HEK293 (cell line): ENCODE results near the gene PPM1E.
A peak's percentile ranks its signal among the peaks of the same experiment; 100 is the strongest.
"Not testable (repeated sequence)": the region's sequence is repeated elsewhere in the genome, so short reads cannot be mapped to it uniquely, and the experiment has no call there.

Source experiments
- CTCF ChIA-PET: fragments of 350-600 bp; formaldehyde crosslinking; extraction: SDS; loops from one replicate; lab custom pipeline; 2021; ENCODE audit warnings: antibody characterized with exemption; lab: Yijun Ruan, JAX
- POLR2A ChIA-PET: fragments of 300-600 bp; formaldehyde crosslinking; extraction: SDS; loops from one replicate; lab custom pipeline; 2020; ENCODE audit warnings: antibody characterized with exemption, inconsistent platforms; lab: Yijun Ruan, JAX
- H3K27ac ChIP-seq: fragments of 200-500 bp; sonication (Bioruptor generic); 2 replicates; pipeline ENCODE4 v1.5.1; 2014; ENCODE audit warnings: low read depth, low read length, control low read depth, inconsistent platforms; ENCODE audit errors: extremely low read depth
- H3K36me3 ChIP-seq, 2 experiments: fragments of 200-500 bp in 1 of 2; sonication (Bioruptor generic) in 1 of 2; 1 replicate in 1 of 2; 2 replicates in 1 of 2; pipeline ENCODE4 v1.5.1; 2014 to 2017; ENCODE audit warnings: inconsistent platforms in 2 of 2, low read length in 2 of 2; ENCODE audit not compliant: control insufficient read depth in 2 of 2, insufficient read depth in 1 of 2
- H3K4me1 ChIP-seq: fragments of 200-500 bp; sonication (Bioruptor generic); 2 replicates; pipeline ENCODE4 v1.5.1; 2014; ENCODE audit warnings: mild to moderate bottlenecking, low read length, inconsistent platforms; ENCODE audit not compliant: control insufficient read depth, insufficient read depth
- H3K4me3 ChIP-seq: 2 replicates; pipeline ENCODE4 v1.5.1; 2011; ENCODE audit warnings: low read depth, mild to moderate bottlenecking, control low read depth, low read length, moderate library complexity
- H3K9me3 ChIP-seq: fragments of 200-500 bp; sonication (Bioruptor generic); 2 replicates; pipeline ENCODE4 v1.5.1; 2014; ENCODE audit warnings: low read depth, low read length, inconsistent platforms; ENCODE audit not compliant: control insufficient read depth, insufficient read depth
- EGR2 ChIP-seq: fragments of 450-650 bp; formaldehyde crosslinking; IDR thresholded peaks from 2 replicates; pipeline ENCODE4 v1.5.1; 2016; ENCODE audit warnings: low read depth, missing biosample characterization, missing genetic modification characterization
- GFI1B ChIP-seq: fragments of 450-650 bp; formaldehyde crosslinking; IDR thresholded peaks from 2 replicates; pipeline ENCODE4 v1.5.1; 2016; ENCODE audit warnings: missing biosample characterization, missing genetic modification characterization
- HIC1 ChIP-seq: fragments of 450-650 bp; formaldehyde crosslinking; IDR thresholded peaks from 2 replicates; pipeline ENCODE4 v1.5.1; 2016; ENCODE audit warnings: missing biosample characterization, missing genetic modification characterization
- OSR2 ChIP-seq: fragments of 450-650 bp; formaldehyde crosslinking; IDR thresholded peaks from 2 replicates; pipeline ENCODE4 v1.5.1; 2016; ENCODE audit warnings: missing biosample characterization, missing genetic modification characterization
- SALL2 ChIP-seq: fragments of 450-650 bp; formaldehyde crosslinking; IDR thresholded peaks from 2 replicates; pipeline ENCODE4 v1.5.0; 2017; ENCODE audit warnings: missing biosample characterization, mild to moderate bottlenecking, missing genetic modification characterization, borderline replicate concordance
- TSHZ1 ChIP-seq: fragments of 450-650 bp; formaldehyde crosslinking; IDR thresholded peaks from 2 replicates; pipeline ENCODE4 v1.5.1; 2016; ENCODE audit warnings: missing biosample characterization, missing genetic modification characterization, borderline replicate concordance
- ZBTB17 ChIP-seq: fragments of 450-650 bp; formaldehyde crosslinking; IDR thresholded peaks from 2 replicates; pipeline ENCODE4 v1.5.1; 2016; ENCODE audit warnings: missing biosample characterization, missing genetic modification characterization
- ZBTB8A ChIP-seq: fragments of 450-650 bp; formaldehyde crosslinking; IDR thresholded peaks from 2 replicates; pipeline ENCODE4 v1.5.1; 2016; ENCODE audit warnings: missing biosample characterization, missing genetic modification characterization
- ZNF121 ChIP-seq: fragments of 450-650 bp; formaldehyde crosslinking; IDR thresholded peaks from 2 replicates; pipeline ENCODE4 v1.5.1; 2016; ENCODE audit warnings: missing biosample characterization, missing genetic modification characterization
- ZNF138 ChIP-seq: fragments of 450-650 bp; formaldehyde crosslinking; IDR thresholded peaks from 2 replicates; pipeline ENCODE4 v1.5.1; 2016; ENCODE audit warnings: missing biosample characterization, missing genetic modification characterization, borderline replicate concordance
- ZNF16 ChIP-seq: fragments of 450-650 bp; formaldehyde crosslinking; IDR thresholded peaks from 2 replicates; pipeline ENCODE4 v1.5.1; 2016; ENCODE audit warnings: low read depth, missing biosample characterization, missing genetic modification characterization
- ZNF174 ChIP-seq: fragments of 450-650 bp; formaldehyde crosslinking; IDR thresholded peaks from 2 replicates; pipeline ENCODE4 v1.5.0; 2017; ENCODE audit warnings: missing biosample characterization, mild to moderate bottlenecking, missing genetic modification characterization
- ZNF18 ChIP-seq: fragments of 450-650 bp; formaldehyde crosslinking; IDR thresholded peaks from 2 replicates; pipeline ENCODE4 v1.5.1; 2016; ENCODE audit warnings: missing biosample characterization, missing genetic modification characterization
- ZNF211 ChIP-seq: fragments of 450-650 bp; formaldehyde crosslinking; IDR thresholded peaks from 2 replicates; pipeline ENCODE4 v1.5.1; 2016; ENCODE audit warnings: low read depth, missing biosample characterization, missing genetic modification characterization
- ZNF324 ChIP-seq: fragments of 450-650 bp; formaldehyde crosslinking; IDR thresholded peaks from 2 replicates; pipeline ENCODE4 v1.5.1; 2016; ENCODE audit warnings: missing biosample characterization, missing genetic modification characterization
- ZNF596 ChIP-seq: fragments of 450-650 bp; IDR thresholded peaks from 2 replicates; pipeline ENCODE4 v1.5.0; 2018; ENCODE audit warnings: missing biosample characterization, mild to moderate bottlenecking, missing genetic modification characterization, moderate library complexity
- ZNF629 ChIP-seq: fragments of 450-650 bp; formaldehyde crosslinking; IDR thresholded peaks from 2 replicates; pipeline ENCODE4 v1.5.1; 2017; ENCODE audit warnings: missing biosample characterization, missing genetic modification characterization
- ZNF704 ChIP-seq: fragments of 450-650 bp; formaldehyde crosslinking; IDR thresholded peaks from 2 replicates; pipeline ENCODE4 v1.5.1; 2016; ENCODE audit warnings: missing biosample characterization, missing genetic modification characterization
- ZNF747 ChIP-seq: fragments of 450-650 bp; formaldehyde crosslinking; IDR thresholded peaks from 2 replicates; pipeline ENCODE4 v1.5.1; 2016; ENCODE audit warnings: missing biosample characterization, missing genetic modification characterization
- ZNF791 ChIP-seq: fragments of 450-650 bp; formaldehyde crosslinking; IDR thresholded peaks from 2 replicates; pipeline ENCODE4 v1.5.1; 2016; ENCODE audit warnings: missing biosample characterization, missing genetic modification characterization
- ZSCAN5A ChIP-seq: fragments of 450-650 bp; formaldehyde crosslinking; IDR thresholded peaks from 2 replicates; pipeline ENCODE4 v1.5.1; 2016; ENCODE audit warnings: missing biosample characterization, missing genetic modification characterization

The PPM1E gene

GRCh38 chr17:58747674-58748073, 8.0 kb upstream of the PPM1E start (continued):
- TF ChIP-seq SALL2, result no peak
- TF ChIP-seq ZNF747 (tag by site-specific recombination), result no peak
- TF ChIP-seq ZSCAN5A (tag by site-specific recombination), result no peak
- no peak for TF ChIP-seq ZNF211 (tag by site-specific recombination)
- TF ChIP-seq ZNF174, result no peak
- no peak for TF ChIP-seq ZBTB8A (tag by site-specific recombination)
- TF ChIP-seq ZNF596, result no peak

GRCh38 chr17:58749627-58750026, 6.0 kb upstream of the PPM1E start:
- TF ChIP-seq ZNF18 (tag by site-specific recombination) (peak; percentile 69; the same call in 1 of the 2 replicates), ZNF121 (tag by site-specific recombination) (peak; percentile 77)
- not testable (repeated sequence) for H3K4me1 ChIP-seq, H3K36me3 ChIP-seq, H3K27ac ChIP-seq, H3K9me3 ChIP-seq, H3K4me3 ChIP-seq
- ChIA-PET POLR2A (interaction anchor here (0.6 kb wide), 1 partner anchor 240 kb away, joined by 4 read pairs; no protein-coding TSS in a partner anchor), CTCF (interaction anchor here (0.6 kb wide), 1 partner anchor 915 kb away, joined by 5 read pairs; no protein-coding TSS in a partner anchor)

- H3K4me1 ChIP-seq, result peaks cover 5% of the 10 kb centered on the region; the same call in 1 of the 2 replicates
- POLR2A ChIA-PET, result interaction anchor here (0.6 kb wide), 1 partner anchor 59 kb away, joined by 3 read pairs; no protein-coding TSS in a partner anchor
Observed at GRCh38 chr17:58753026-58753425, 2.6 kb upstream of the PPM1E start.

GRCh38 chr17:58755269-58755576, 431 bp upstream of the PPM1E start:
- Histone ChIP-seq H3K4me3 (no peak overlapping the region), H3K9me3 (no peaks in the 10 kb centered on the region), H3K27ac (no peak overlapping the region), H3K4me1 (peaks cover 8% of the 10 kb centered on the region; the same call in 1 of the 2 replicates), H3K36me3 (no peaks in the 10 kb centered on the region)
- POLR2A ChIA-PET, result interaction anchor here (0.8 to 1.3 kb wide), 3 partner anchors 9 to 124 kb away, joined by 3 to 9 read pairs (median 4); no protein-coding TSS in a partner anchor
- CTCF ChIA-PET, result interaction anchor here (0.7 to 2.2 kb wide), 4 partner anchors 11 to 249 kb away, joined by 3 to 7 read pairs (median 4); no protein-coding TSS in a partner anchor
- no peak for TF ChIP-seq GFI1B (tag by site-specific recombination)
- TF ChIP-seq ZBTB17, result no peak
- TF ChIP-seq ZNF704 (tag by site-specific recombination), result no peak
- TF ChIP-seq ZNF138 (tag by site-specific recombination), result no peak
- TF ChIP-seq TSHZ1 (tag by site-specific recombination), result no peak
- no peak for TF ChIP-seq ZNF791 (tag by site-specific recombination)

More at GRCh38 chr17:58753026-58753425, 2.6 kb upstream of the PPM1E start:
- Histone ChIP-seq H3K36me3 (no peaks in the 10 kb centered on the region), H3K9me3 (no peaks in the 10 kb centered on the region), H3K27ac (no peak overlapping the region), H3K4me3 (no peak overlapping the region)
- CTCF ChIA-PET, result interaction anchor here (0.6 kb wide), 1 partner anchor 12 kb away, joined by 3 read pairs; no protein-coding TSS in a partner anchor
- TF ChIP-seq ZNF629 (tag by site-specific recombination) (no peak), ZNF324 (no peak), EGR2 (tag by site-specific recombination) (peak; percentile 38; the same call in 1 of the 2 replicates), HIC1 (tag by site-specific recombination) (no peak), ZNF16 (no peak), OSR2 (no peak)
